ENCODE data around the gene CCR7. TPM values are rescaled to one million over a fixed set of nuclear protein-coding genes. Genes with fewer than 3 reads are reported as not detected.

Gene CCR7
- total and polyA plus RNA-seq, 2 of the 8 experiments (the other 6 are each of a cell fraction or from before 2014, with no cell fraction given) = 0.12 to 0.17 TPM

DNA sequence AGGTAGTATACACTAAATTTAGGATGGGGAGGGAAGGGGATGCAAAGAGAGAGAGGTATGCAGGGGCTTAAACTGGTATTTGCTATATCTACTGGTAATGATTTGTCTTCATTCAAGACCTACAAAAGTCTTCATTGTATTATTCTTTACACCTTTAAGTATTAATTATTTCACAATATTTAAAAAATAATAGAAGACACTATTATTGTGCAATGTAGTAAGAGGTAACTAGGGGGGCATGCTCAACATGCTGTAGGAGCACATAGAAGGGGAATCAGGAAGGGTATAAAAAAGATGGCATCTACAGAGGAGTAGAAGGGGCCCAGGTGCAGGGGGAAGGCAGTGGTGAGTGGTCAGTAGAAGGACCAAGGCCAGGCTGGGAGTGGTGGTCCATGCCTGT, 14.9 kb upstream of the CCR7 start:
- H2BK20ac ChIP-seq (ENCODE audit: low read length) = no peak overlapping the region
- no peak overlapping the region for H4K8ac ChIP-seq (ENCODE audit: extremely low read depth, insufficient read depth, low read length)
- H3K27me3 ChIP-seq (replicated peaks in 1 of 4; ENCODE audit: control insufficient read depth in 3 of 4, extremely low read depth in 1 of 4, insufficient read depth in 3 of 4, low read length in 3 of 4) = no peaks in the 10 kb centered on the region
- no peak overlapping the region for H3K4me2 ChIP-seq (ENCODE audit: insufficient read depth in 1 of 2, low read depth in 2 of 2, low read length in 2 of 2)
- H4K20me1 ChIP-seq (replicated peaks in 1 of 2; ENCODE audit: control insufficient read depth in 1 of 2, insufficient read depth in 2 of 2, low read length in 2 of 2) = no peaks in the 10 kb centered on the region
- no peak for DNase-seq (ENCODE audit: low read depth in 1 of 2, low spot score in 2 of 2)
- H3K27ac ChIP-seq (ENCODE audit: low read depth, low read length) = no peak overlapping the region
- H2AK5ac ChIP-seq (ENCODE audit: low read depth, low read length) = no peak overlapping the region
- no peaks in the 10 kb centered on the region for H3K36me3 ChIP-seq (ENCODE audit: control insufficient read depth in 2 of 4, insufficient read depth in 4 of 4, low read length in 3 of 4)
- H3K79me2 ChIP-seq (ENCODE audit: control insufficient read depth in 1 of 2, insufficient read depth in 2 of 2, low read length in 2 of 2) = no peaks in the 10 kb centered on the region
- no peaks in the 10 kb centered on the region for H3K9me3 ChIP-seq (ENCODE audit: insufficient read depth in 2 of 2, low read depth in 1 of 2, low read length in 1 of 2)
- no peak for FAIRE-seq
- CTCF ChIA-PET (ENCODE audit: partially characterized antibody) = interaction anchor here (0.6 to 1.4 kb wide), 2 partner anchors 16 to 1565 kb away, joined by 3 read pairs; no protein-coding TSS in a partner anchor
- H3K56ac ChIP-seq (replicated peaks; ENCODE audit: insufficient read length, low read depth, low read length) = no peak overlapping the region
- no peak overlapping the region for H2AFZ ChIP-seq (ENCODE audit: low read length)
- H2BK15ac ChIP-seq (ENCODE audit: low read length) = no peak overlapping the region
- H3K4ac ChIP-seq (replicated peaks; ENCODE audit: insufficient read length, low read depth, low read length) = no peak overlapping the region
- H3K9ac ChIP-seq (replicated peaks in 1 of 4; ENCODE audit: extremely low read depth in 1 of 4, low read depth in 3 of 4, low read length in 3 of 4) = no peak overlapping the region
- no peak overlapping the region for H2BK12ac ChIP-seq (ENCODE audit: low read depth, low read length)
- no peak overlapping the region for H2BK5ac ChIP-seq (ENCODE audit: low read depth, low read length)
- no peaks in the 10 kb centered on the region for H3K4me1 ChIP-seq (replicated peaks in 1 of 4; ENCODE audit: control insufficient read depth in 3 of 4, insufficient read depth in 4 of 4, low read length in 3 of 4)
- H2BK120ac ChIP-seq (replicated peaks; ENCODE audit: low read depth, low read length) = no peak overlapping the region
- H3K23ac ChIP-seq (ENCODE audit: insufficient read length) = no peak overlapping the region
- no peak overlapping the region for H3K14ac ChIP-seq (ENCODE audit: insufficient read length)
- no peak overlapping the region for H4K91ac ChIP-seq (replicated peaks; ENCODE audit: insufficient read length, low read length)
- H4K5ac ChIP-seq (ENCODE audit: insufficient read length, low read depth, low read length) = no peak overlapping the region
- no peaks in the 10 kb centered on the region for H3K79me1 ChIP-seq (ENCODE audit: low read depth, low read length)
- no peak overlapping the region for H3K4me3 ChIP-seq (ENCODE audit: extremely low read depth in 1 of 4, insufficient read depth in 2 of 4, low read depth in 3 of 4, low read length in 4 of 4)
- no peak overlapping the region for H3K18ac ChIP-seq (ENCODE audit: extremely low read depth, low read length)
- POLR2A ChIA-PET (ENCODE audit: partially characterized antibody) = no interaction called here
- no peaks in the 10 kb centered on the region for H3K23me2 ChIP-seq (ENCODE audit: low read depth, low read length)
- no peak for TF ChIP-seq TEAD4 (IDR thresholded peaks at IDR 0.05; ENCODE audit: low read depth, low read length)
- TF ChIP-seq SP4 (IDR thresholded peaks at IDR 0.05; ENCODE audit: low read length) = no peak
- no peak for TF ChIP-seq BACH1 (IDR thresholded peaks at IDR 0.05; ENCODE audit: low read length)
- TF ChIP-seq JUN (IDR thresholded peaks at IDR 0.05; ENCODE audit: low read depth, low read length) = no peak
- TF ChIP-seq FOSL1 (IDR thresholded peaks at IDR 0.05; ENCODE audit: insufficient read depth, low read depth, low read length) = no peak
- no peak for TF ChIP-seq SIN3A (conservative IDR thresholded peaks at IDR 0.05 in 1 of 2, IDR thresholded peaks at IDR 0.05 in 1 of 2; ENCODE audit: low read depth in 1 of 2, low read length in 2 of 2)
- TF ChIP-seq, protein P1, sequence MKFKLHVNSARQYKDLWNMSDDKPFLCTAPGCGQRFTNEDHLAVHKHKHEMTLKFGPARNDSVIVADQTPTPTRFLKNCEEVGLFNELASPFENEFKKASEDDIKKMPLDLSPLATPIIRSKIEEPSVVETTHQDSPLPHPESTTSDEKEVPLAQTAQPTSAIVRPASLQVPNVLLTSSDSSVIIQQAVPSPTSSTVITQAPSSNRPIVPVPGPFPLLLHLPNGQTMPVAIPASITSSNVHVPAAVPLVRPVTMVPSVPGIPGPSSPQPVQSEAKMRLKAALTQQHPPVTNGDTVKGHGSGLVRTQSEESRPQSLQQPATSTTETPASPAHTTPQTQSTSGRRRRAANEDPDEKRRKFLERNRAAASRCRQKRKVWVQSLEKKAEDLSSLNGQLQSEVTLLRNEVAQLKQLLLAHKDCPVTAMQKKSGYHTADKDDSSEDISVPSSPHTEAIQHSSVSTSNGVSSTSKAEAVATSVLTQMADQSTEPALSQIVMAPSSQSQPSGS (IDR thresholded peaks at IDR 0.05; ENCODE audit: low read length) = no peak
- TF ChIP-seq, protein P2, sequence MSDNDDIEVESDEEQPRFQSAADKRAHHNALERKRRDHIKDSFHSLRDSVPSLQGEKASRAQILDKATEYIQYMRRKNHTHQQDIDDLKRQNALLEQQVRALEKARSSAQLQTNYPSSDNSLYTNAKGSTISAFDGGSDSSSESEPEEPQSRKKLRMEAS (IDR thresholded peaks at IDR 0.05) = no peak
- TF ChIP-seq BCL11A (IDR thresholded peaks at IDR 0.05; ENCODE audit: low read depth in 2 of 2, low read length in 2 of 2) = no peak
- TF ChIP-seq JUND (IDR thresholded peaks at IDR 0.05; ENCODE audit: low read length) = no peak
- TF ChIP-seq EZH2 (IDR thresholded peaks at IDR 0.05; ENCODE audit: low read depth, low read length, severe bottlenecking) = no peak
- TF ChIP-seq HDAC6 (IDR thresholded peaks at IDR 0.05; ENCODE audit: low read depth, low read length) = no peak
- no peak for TF ChIP-seq RAD21 (IDR thresholded peaks at IDR 0.05 in 1 of 2, conservative IDR thresholded peaks at IDR 0.05 in 1 of 2; ENCODE audit: low read depth in 2 of 2, low read length in 2 of 2)
- TF ChIP-seq PHF8 (conservative IDR thresholded peaks at IDR 0.05; ENCODE audit: low read depth, low read length) = no peak
